LNCaP clone FGC (cell line): ENCODE results near the gene EXOC2.

ENCODE experiments used
- DNase-seq: peaks from one replicate; pipeline ENCODE4 v3.0.0-alpha.2; 2011; ENCODE audit warnings: low read depth
- H3K4me3 ChIP-seq: 2 replicates; pipeline ENCODE4 v1.5.1; 2011; ENCODE audit warnings: mild to moderate bottlenecking, low read depth, low read length, control low read depth
- TF ChIP-seq, protein P1 (sequence below): IDR thresholded peaks from 2 replicates; pipeline ENCODE4 v1.5.1; 2012; ENCODE audit warnings: mild to moderate bottlenecking; ENCODE audit not compliant: control insufficient read depth, insufficient read depth; ENCODE audit errors: extremely low read depth

The EXOC2 gene

DNA sequence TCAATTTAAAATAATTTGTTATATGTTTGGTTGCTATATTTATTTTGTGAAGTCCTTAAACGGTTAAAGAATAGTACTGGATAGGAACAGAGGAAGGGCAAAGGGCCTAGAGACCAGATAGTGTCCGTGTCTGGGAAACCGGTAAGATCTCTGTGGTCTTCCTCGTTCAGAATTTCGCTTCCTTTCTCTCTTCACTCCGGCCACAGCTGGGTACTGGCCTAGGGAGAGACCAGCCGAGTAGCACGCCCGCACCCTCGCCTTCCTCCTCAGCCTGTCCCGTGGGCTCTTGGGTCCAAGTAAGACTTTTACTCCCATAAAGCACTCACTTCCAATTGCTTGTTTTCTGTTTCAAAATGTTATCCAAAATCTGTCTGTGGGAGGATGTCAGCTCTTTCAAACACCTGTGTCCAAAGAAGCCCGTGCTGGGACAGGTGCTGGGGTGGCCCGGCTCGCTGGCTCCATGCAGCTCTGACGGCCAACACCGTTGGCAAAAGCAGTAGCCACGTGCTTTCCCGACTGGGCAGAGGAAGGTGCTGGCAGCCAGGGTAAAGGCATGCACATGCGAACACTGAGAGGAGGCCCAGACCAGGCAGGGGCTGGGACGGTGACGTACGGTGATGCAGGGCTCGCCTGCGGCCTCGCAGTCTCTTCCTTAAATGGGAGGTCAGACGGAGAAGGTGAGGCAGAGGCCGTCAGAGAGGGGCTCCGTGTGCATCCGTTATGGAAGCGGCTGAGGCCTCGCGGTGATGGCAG is 189.2 kb downstream of the EXOC2 start:
- TF ChIP-seq, protein P1, sequence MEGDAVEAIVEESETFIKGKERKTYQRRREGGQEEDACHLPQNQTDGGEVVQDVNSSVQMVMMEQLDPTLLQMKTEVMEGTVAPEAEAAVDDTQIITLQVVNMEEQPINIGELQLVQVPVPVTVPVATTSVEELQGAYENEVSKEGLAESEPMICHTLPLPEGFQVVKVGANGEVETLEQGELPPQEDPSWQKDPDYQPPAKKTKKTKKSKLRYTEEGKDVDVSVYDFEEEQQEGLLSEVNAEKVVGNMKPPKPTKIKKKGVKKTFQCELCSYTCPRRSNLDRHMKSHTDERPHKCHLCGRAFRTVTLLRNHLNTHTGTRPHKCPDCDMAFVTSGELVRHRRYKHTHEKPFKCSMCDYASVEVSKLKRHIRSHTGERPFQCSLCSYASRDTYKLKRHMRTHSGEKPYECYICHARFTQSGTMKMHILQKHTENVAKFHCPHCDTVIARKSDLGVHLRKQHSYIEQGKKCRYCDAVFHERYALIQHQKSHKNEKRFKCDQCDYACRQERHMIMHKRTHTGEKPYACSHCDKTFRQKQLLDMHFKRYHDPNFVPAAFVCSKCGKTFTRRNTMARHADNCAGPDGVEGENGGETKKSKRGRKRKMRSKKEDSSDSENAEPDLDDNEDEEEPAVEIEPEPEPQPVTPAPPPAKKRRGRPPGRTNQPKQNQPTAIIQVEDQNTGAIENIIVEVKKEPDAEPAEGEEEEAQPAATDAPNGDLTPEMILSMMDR: no peak
- no peak overlapping the region for H3K4me3 ChIP-seq
- DNase-seq: no peak

DNA sequence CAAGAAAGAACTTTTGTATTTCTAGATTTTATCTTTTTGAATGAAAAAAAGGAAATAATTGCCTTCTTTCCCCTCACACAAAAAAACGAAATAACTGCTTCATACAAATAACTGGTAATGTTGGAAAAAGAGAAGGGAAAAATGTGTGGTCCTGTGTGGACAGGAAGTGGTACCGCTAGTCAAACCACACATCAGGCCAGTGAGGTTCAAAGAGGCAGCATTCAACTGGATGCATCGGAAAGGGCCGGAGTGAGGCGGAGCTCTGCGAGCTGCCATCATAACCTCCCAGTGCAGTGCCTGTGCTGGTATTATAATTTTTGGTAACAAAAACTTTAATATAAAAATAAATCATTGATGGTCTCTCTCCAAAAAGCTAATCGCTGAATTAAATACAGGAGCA is 190.2 kb downstream of the EXOC2 start:
- H3K4me3 ChIP-seq: no peak overlapping the region
- no peak for DNase-seq
- TF ChIP-seq, protein P1: no peak

DNA sequence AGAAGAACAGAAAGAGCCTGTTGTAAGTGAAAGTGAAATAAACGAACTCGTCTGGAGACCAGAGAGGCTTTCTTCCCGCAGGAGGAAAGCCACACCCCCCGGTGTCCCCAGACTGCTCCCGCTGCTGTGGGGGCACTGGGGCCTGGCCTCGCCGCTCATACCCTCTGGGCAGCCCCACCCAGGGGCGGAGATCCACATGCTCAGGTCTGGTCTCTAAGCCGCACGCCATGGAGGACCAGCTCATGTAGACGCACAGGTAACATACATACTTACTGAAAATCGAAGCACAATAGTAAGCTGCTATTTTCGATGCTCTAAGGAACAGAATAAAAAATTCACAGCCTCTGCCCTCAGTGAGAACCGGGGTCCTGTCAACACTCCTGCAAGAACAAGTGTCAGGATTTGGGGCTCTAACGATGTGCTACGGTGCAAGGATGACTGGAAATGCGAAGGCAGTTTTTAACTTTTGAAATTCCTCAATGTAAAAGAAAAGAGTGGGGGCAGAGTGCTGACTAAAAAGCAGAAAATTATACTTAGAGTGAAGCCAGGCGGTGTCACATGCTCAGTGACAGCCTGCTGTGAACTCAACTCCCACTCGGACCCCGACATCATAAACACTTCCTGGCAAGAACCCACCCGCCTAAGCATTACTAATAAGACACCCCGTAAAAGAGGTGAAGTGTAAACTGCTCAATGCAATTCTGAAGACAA is 190.9 kb downstream of the EXOC2 start:
- no peak for DNase-seq
- TF ChIP-seq, protein P1: no peak
- H3K4me3 ChIP-seq: no peak overlapping the region

DNA sequence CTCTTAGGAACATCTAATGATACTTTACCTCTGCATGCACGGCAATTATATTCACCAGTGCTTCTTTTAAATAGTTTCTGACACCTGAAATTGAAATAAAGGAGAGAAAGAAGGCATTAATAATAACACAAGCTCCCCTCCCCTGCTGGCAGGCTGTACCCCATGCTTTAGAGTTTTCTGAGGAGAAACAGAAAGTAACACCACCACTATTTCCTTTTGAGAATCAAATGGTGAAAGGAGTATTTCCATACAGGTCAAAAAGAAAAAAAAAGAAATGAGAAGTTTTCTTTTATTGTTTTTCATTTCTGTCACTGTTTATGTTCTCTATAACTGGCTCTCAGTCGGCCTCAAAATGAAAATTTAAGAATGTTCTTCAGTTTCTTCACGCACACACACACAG is 193.3 kb downstream of the EXOC2 start:
- no peak overlapping the region for H3K4me3 ChIP-seq
- no peak for DNase-seq
- TF ChIP-seq, protein P1: no peak

DNA sequence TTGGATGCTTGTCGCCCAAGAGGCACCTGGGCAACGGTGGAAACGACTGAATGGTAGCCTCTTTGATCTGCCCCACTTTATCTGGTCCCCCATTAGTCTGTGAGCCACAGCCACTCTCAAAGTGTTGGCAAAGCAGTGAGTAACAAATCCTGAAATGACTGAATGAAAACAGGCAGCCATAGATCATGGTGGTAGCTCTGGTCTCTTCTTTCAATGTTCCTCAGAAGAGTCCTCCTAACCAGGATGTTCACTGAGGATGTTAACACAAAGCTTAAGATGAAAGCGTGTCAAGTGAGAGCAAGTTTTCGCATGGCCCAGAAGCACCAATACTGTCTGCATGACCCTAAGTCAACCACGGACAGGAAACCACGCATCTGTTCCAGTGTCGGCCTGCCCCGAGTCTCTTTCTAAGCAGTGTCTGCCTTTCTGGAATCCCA is 194.1 kb downstream of the EXOC2 start:
- DNase-seq: no peak
- TF ChIP-seq, protein P1: no peak
- no peak overlapping the region for H3K4me3 ChIP-seq

DNA sequence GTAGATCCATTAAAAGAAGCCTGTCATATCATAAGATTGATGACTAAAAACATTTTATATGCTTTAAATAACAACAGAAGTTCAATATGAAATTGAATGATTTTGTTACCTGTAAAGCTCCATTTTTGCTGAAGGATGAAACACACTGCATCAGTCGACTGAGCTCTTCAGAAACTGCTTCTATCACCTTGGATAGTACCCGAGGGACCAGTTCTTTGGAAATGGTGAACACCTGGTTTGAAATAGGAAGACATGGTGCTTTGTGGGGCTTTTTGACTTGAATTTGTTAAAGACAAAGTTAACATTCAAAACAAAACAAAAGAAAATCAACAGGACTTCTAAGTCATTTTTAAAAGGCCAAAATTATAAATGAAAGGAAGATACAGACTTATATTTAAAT is 195.7 kb downstream of the EXOC2 start:
- TF ChIP-seq, protein P1: no peak
- no peak overlapping the region for H3K4me3 ChIP-seq
- no peak for DNase-seq
